ENCODE measurements around the gene EP400. TPM values are rescaled to one million over a fixed set of nuclear protein-coding genes. Genes with fewer than 3 reads are reported as not detected.

EP400 gene
- total RNA-seq, 1 experiment from 2014 or later = 61.7 TPM

DNA sequence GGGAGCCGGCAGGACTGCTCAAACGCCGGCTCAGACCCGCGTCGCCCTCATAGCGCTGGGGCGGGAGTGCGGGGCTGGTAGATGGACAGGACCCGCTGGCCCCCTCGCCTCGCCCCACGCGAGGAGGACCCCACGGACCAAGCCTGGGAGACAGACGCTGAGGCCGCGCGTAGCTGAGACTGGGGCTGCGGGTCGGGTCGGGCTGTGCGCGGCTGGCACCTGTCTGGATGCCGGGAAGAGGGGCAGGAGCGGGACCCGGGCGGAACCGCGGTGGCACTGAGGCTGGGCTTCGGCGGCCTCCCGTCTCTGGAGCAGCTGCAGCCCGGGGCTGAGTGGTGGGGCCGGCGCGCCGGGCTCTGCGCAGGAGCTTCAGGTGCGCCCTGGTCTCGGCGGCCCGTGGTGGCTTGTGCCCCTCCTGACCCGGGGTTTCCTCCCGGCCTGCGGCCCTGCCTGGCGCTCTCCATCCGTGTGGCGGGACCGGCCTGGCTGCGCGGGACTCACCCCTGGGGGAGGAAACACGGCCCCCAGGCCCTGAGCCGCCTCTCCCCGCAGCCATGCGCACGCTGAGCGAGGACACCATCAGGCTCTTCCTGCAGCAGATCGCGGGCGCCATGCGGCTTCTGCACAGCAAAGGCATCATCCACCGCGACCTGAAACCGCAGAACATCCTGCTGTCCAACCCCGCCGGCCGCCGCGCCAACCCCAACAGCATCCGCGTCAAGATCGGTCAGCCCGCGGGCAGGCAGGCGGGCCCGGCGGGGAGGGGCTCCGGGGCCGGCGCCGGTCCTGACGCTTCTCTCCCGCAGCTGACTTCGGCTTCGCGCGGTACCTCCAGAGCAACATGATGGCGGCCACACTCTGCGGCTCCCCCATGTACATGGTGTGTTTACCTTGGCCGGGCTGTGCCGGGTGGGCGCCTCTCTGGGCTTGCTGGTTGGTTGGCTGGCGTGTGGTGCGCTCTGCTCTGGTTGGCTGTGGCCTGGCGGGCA lies 41.4 kb upstream of the EP400 start:
- H3K23me2 ChIP-seq (ENCODE audit: insufficient read length, low read depth, low read length, poor library complexity, severe bottlenecking) = no peaks in the 10 kb centered on the region
- no CpG with 5 or more reads among the region's 96 CpGs for WGBS (ENCODE audit: extremely low coverage, insufficient read length, low lambda C conversion rate)

More for the DNA sequence above, 41.4 kb upstream of the EP400 start:
- DNase-seq = no peak
- Mint-ChIP-seq H3K9me3 (no peaks in the 10 kb centered on the region), H3K27me3 (ENCODE audit: low read depth) (no peaks in the 10 kb centered on the region), H3K36me3 (ENCODE audit: insufficient read depth in 1 of 3, low read depth in 3 of 3) (peaks cover 12 to 34% (median 28%) of the 10 kb centered on the region in 3 experiments; a peak in 6 of 7 replicates), H3K27ac (peak overlapping the region in 1 of 3 experiments; percentile 68; a peak in 1 of 7 replicates), H3K4me1 (0 out of 4 replicates have a peak, but pooled peaks cover 0 to 5% of the 10 kb centered on the region in 2 experiments), H3K4me3 (no peak overlapping the region)
- H3K18ac ChIP-seq (ENCODE audit: insufficient read length, low read depth, low read length) = no peak overlapping the region
- no peak overlapping the region for H2BK12ac ChIP-seq (ENCODE audit: insufficient read length, low read depth, low read length)
- H2AFZ ChIP-seq (ENCODE audit: low read length) = no peak overlapping the region
- no peak overlapping the region for H3T11ph ChIP-seq (ENCODE audit: low read length)
- no peak overlapping the region for H3K4ac ChIP-seq (ENCODE audit: low read depth, low read length)
- H3K14ac ChIP-seq (ENCODE audit: insufficient read depth, low read length) = no peak overlapping the region; the same call in 1 of the 2 replicates
- no peak overlapping the region for H2BK5ac ChIP-seq (ENCODE audit: insufficient read length, low read length)
- TF ChIP-seq, protein P1, sequence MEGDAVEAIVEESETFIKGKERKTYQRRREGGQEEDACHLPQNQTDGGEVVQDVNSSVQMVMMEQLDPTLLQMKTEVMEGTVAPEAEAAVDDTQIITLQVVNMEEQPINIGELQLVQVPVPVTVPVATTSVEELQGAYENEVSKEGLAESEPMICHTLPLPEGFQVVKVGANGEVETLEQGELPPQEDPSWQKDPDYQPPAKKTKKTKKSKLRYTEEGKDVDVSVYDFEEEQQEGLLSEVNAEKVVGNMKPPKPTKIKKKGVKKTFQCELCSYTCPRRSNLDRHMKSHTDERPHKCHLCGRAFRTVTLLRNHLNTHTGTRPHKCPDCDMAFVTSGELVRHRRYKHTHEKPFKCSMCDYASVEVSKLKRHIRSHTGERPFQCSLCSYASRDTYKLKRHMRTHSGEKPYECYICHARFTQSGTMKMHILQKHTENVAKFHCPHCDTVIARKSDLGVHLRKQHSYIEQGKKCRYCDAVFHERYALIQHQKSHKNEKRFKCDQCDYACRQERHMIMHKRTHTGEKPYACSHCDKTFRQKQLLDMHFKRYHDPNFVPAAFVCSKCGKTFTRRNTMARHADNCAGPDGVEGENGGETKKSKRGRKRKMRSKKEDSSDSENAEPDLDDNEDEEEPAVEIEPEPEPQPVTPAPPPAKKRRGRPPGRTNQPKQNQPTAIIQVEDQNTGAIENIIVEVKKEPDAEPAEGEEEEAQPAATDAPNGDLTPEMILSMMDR (conservative IDR thresholded peaks at IDR 0.05) = no peak
- no peak overlapping the region for H3K23ac ChIP-seq (ENCODE audit: insufficient read length, low read depth, low read length)
- H2BK120ac ChIP-seq (ENCODE audit: low read depth, low read length, poor library complexity, severe bottlenecking) = no peak overlapping the region
- H4K8ac ChIP-seq (replicated peaks; ENCODE audit: insufficient read length, low read depth, low read length) = no peak overlapping the region
- H4K5ac ChIP-seq (ENCODE audit: insufficient read length, low read depth, low read length) = no peak overlapping the region
- no peaks in the 10 kb centered on the region for H3K9me3 ChIP-seq (ENCODE audit: control insufficient read depth, low read depth, low read length)
- H2BK15ac ChIP-seq (ENCODE audit: low read depth, low read length) = no peak overlapping the region
- no peaks in the 10 kb centered on the region for H3K4me1 ChIP-seq (ENCODE audit: insufficient read depth, low read length)
- H2AK5ac ChIP-seq (ENCODE audit: insufficient read length, low read length) = no peak overlapping the region
- no peak overlapping the region for H3K56ac ChIP-seq (ENCODE audit: insufficient read length, low read depth, low read length)
- H4K91ac ChIP-seq (ENCODE audit: insufficient read length, low read depth, low read length) = no peak overlapping the region
- no peak overlapping the region for H3K4me2 ChIP-seq (ENCODE audit: insufficient read depth, insufficient read length, low read length)
- H3K9ac ChIP-seq (ENCODE audit: extremely low read depth, insufficient read length, low read length) = no peak overlapping the region
- H3K79me1 ChIP-seq (ENCODE audit: insufficient read depth, low read depth, low read length, poor library complexity, severe bottlenecking) = no peaks in the 10 kb centered on the region
- H2BK20ac ChIP-seq (ENCODE audit: low read depth, low read length, poor library complexity, severe bottlenecking) = no peak overlapping the region
- H3K27ac ChIP-seq (ENCODE audit: insufficient read length, low read depth, low read length) = no peak overlapping the region
- H3K79me2 ChIP-seq (ENCODE audit: insufficient read depth, low read length) = no peaks in the 10 kb centered on the region; the same call in 1 of the 2 replicates
- no peaks in the 10 kb centered on the region for H4K20me1 ChIP-seq (ENCODE audit: control insufficient read depth, insufficient read depth, insufficient read length)
- no peaks in the 10 kb centered on the region for H3K27me3 ChIP-seq (ENCODE audit: insufficient read depth, low read length)
